Measurements from ENCODE around the gene CBFA2T2.

DNA sequence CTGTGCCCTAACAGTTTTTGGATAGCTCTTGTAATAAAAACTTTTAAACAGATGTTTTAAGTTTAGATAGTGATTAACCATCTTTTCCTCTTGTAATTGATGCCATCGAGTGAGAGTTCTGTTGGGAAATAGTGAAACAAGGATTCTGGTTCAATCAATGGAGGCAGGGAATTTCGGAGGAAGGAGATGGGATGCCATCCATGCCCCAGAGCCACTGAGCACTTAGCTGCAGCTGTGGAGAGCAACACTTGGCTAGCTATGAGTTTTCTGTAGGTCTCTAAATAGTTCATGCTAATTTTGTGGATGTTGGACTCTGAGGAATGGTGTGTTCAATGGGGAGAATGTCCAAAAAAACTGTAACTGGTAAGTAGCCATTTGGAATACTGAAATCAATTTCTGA is 16.7 kb downstream of the CBFA2T2 start:
- TF ChIP-seq POLR2A (IDR thresholded peaks at IDR 0.05) = no peak
- TF ChIP-seq, protein P1, sequence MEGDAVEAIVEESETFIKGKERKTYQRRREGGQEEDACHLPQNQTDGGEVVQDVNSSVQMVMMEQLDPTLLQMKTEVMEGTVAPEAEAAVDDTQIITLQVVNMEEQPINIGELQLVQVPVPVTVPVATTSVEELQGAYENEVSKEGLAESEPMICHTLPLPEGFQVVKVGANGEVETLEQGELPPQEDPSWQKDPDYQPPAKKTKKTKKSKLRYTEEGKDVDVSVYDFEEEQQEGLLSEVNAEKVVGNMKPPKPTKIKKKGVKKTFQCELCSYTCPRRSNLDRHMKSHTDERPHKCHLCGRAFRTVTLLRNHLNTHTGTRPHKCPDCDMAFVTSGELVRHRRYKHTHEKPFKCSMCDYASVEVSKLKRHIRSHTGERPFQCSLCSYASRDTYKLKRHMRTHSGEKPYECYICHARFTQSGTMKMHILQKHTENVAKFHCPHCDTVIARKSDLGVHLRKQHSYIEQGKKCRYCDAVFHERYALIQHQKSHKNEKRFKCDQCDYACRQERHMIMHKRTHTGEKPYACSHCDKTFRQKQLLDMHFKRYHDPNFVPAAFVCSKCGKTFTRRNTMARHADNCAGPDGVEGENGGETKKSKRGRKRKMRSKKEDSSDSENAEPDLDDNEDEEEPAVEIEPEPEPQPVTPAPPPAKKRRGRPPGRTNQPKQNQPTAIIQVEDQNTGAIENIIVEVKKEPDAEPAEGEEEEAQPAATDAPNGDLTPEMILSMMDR (IDR thresholded peaks at IDR 0.05) = no peak
